Amniotic stem cell (primary cell): ENCODE results near the gene PEX6.
"Not testable (repeated sequence)": the region's sequence is repeated elsewhere in the genome, so short reads cannot be mapped to it uniquely, and the experiment has no call there.

Source experiments
- DNase-seq: peaks from one replicate; lab custom pipeline; 2025; lab: John Stamatoyannopoulos, UW

The PEX6 gene

GRCh38 chr6:42966571-42966970 is 12.4 kb downstream of the PEX6 start:
- no peak for DNase-seq

- no peak for DNase-seq
Observed at GRCh38 chr6:42963855-42964605, 15.0 kb downstream of the PEX6 start.

GRCh38 chr6:42963179-42963854 is 15.7 kb downstream of the PEX6 start:
- no peak for DNase-seq

- no peak for DNase-seq
Observed at GRCh38 chr6:42962502-42963178, 16.3 kb downstream of the PEX6 start.

- DNase-seq = no peak
Observed at GRCh38 chr6:42962096-42962495, 16.9 kb downstream of the PEX6 start.

- no peak for DNase-seq
Observed at GRCh38 chr6:42961020-42961470, 17.9 kb downstream of the PEX6 start.

- no peak for DNase-seq
Observed at GRCh38 chr6:42960243-42961019, 18.6 kb downstream of the PEX6 start, which contains the start of gene GNMT. Gene GNMT, plus strand, starts transcription at chr6:42960754. Its CDS starts 14 bp downstream, at chr6:42960768.

GRCh38 chr6:42959917-42960242 is 19.1 kb downstream of the PEX6 start:
- DNase-seq = no peak

GRCh38 chr6:42958125-42958524 is 20.9 kb downstream of the PEX6 start:
- DNase-seq = no peak

GRCh38 chr6:42954405-42954804 is 24.6 kb downstream of the PEX6 start:
- not testable (repeated sequence) for DNase-seq

- no peak for DNase-seq
Observed at GRCh38 chr6:42952389-42952788, 26.6 kb downstream of the PEX6 start.

- no peak for DNase-seq
Observed at GRCh38 chr6:42947950-42948349, 31.0 kb downstream of the PEX6 start.

- DNase-seq = no peak
Observed at GRCh38 chr6:42942444-42942843, 36.5 kb downstream of the PEX6 start.

GRCh38 chr6:42941356-42941755 is 37.6 kb downstream of the PEX6 start:
- not testable (repeated sequence) for DNase-seq

GRCh38 chr6:42940493-42941045 is 38.4 kb downstream of the PEX6 start:
- no peak for DNase-seq

GRCh38 chr6:42939810-42940167 is 39.2 kb downstream of the PEX6 start:
- no peak for DNase-seq

- DNase-seq = no peak
Observed at GRCh38 chr6:42938987-42939809, 39.8 kb downstream of the PEX6 start.

GRCh38 chr6:42938428-42938796 is 40.6 kb downstream of the PEX6 start:
- DNase-seq = no peak

- DNase-seq = no peak
Observed at GRCh38 chr6:42937548-42938427, 41.2 kb downstream of the PEX6 start.

GRCh38 chr6:42936398-42936797 is 42.6 kb downstream of the PEX6 start:
- no peak for DNase-seq
